GM23338 (cell line): ENCODE measurements around the gene KIAA1671. TPM values are rescaled to one million over a fixed set of nuclear protein-coding genes. Genes with fewer than 3 reads are reported as not detected.

Experiments
- ATAC-seq: fragments of 200-7000 bp; cut with Tn5 transposase; 3 replicates; pipeline ENCODE4 v1.9.1; 2020
- DNase-seq: peaks from one replicate; pipeline ENCODE4 v3.0.0-alpha.2; 2015; ENCODE audit warnings: low spot score
- H2AFZ ChIP-seq: fragments of 200-600 bp; sonication (generic); 2 replicates; pipeline ENCODE4 v1.8.0; 2016; ENCODE audit warnings: antibody characterized with exemption, mild to moderate bottlenecking, moderate library complexity
- H3F3A ChIP-seq: fragments of 200-600 bp; sonication (generic); replicated peaks from 2 replicates; pipeline ENCODE4 v1.8.0; 2017; ENCODE audit warnings: antibody characterized with exemption, mixed run types, low read depth
- H3K27ac ChIP-seq: fragments of 200-600 bp; sonication (generic); 2 replicates; pipeline ENCODE4 v1.6.1; 2016; ENCODE audit warnings: low read depth
- H3K27me3 ChIP-seq: fragments of 200-600 bp; sonication (generic); 2 replicates; pipeline ENCODE4 v1.8.0; 2016; ENCODE audit warnings: mild to moderate bottlenecking, mixed run types, moderate library complexity; ENCODE audit not compliant: insufficient read depth
- H3K36me3 ChIP-seq: fragments of 200-600 bp; sonication (generic); 2 replicates; pipeline ENCODE4 v1.8.0; 2016; ENCODE audit warnings: mild to moderate bottlenecking; ENCODE audit not compliant: insufficient read depth
- H3K4me1 ChIP-seq: fragments of 200-600 bp; sonication (generic); 2 replicates; pipeline ENCODE4 v1.8.0; 2016; ENCODE audit warnings: mild to moderate bottlenecking, moderate library complexity; ENCODE audit not compliant: insufficient read depth
- H3K4me2 ChIP-seq: fragments of 200-600 bp; sonication (generic); 2 replicates; pipeline ENCODE4 v1.7.1; 2017; ENCODE audit warnings: mixed run types
- H3K4me3 ChIP-seq: fragments of 200-600 bp; sonication (generic); 2 replicates; pipeline ENCODE4 v1.6.1; 2016; ENCODE audit warnings: mixed run types
- H3K79me2 ChIP-seq: fragments of 200-600 bp; sonication (generic); replicated peaks from 2 replicates; pipeline ENCODE4 v1.8.0; 2017; ENCODE audit warnings: mild to moderate bottlenecking; ENCODE audit not compliant: insufficient read depth
- H3K9me2 ChIP-seq: fragments of 200-600 bp; sonication (generic); 2 replicates; pipeline ENCODE4 v1.8.0; 2017; ENCODE audit not compliant: insufficient read depth
- H4K20me1 ChIP-seq: fragments of 200-600 bp; sonication (generic); replicated peaks from 2 replicates; pipeline ENCODE4 v1.8.0; 2017; ENCODE audit warnings: mild to moderate bottlenecking; ENCODE audit not compliant: insufficient read depth
- H3K27ac Mint-ChIP-seq: 2 replicates; pipeline ENCODE4 v1.8.0; 2020; ENCODE audit warnings: inconsistent platforms, mild to moderate bottlenecking, moderate library complexity, mixed read lengths
- H3K27me3 Mint-ChIP-seq: 3 replicates; pipeline ENCODE4 v1.8.0; 2022; ENCODE audit warnings: low read depth, mild to moderate bottlenecking, moderate library complexity, mixed read lengths, inconsistent platforms; ENCODE audit not compliant: insufficient read depth, poor library complexity
- H3K36me3 Mint-ChIP-seq: 3 replicates; pipeline ENCODE4 v1.8.0; 2021; ENCODE audit warnings: low read depth, mild to moderate bottlenecking, inconsistent platforms, moderate library complexity, mixed read lengths
- H3K4me1 Mint-ChIP-seq: 3 replicates; pipeline ENCODE4 v1.8.0; 2020; ENCODE audit warnings: mild to moderate bottlenecking, inconsistent platforms, mixed read lengths
- H3K4me3 Mint-ChIP-seq: 3 replicates; pipeline ENCODE4 v1.8.0; 2021; ENCODE audit warnings: moderate library complexity, mild to moderate bottlenecking, inconsistent platforms, mixed read lengths
- H3K9me3 Mint-ChIP-seq: 3 replicates; pipeline ENCODE4 v1.8.0; 2020; ENCODE audit warnings: moderate library complexity, mild to moderate bottlenecking, inconsistent platforms, mixed read lengths
- CREB1 ChIP-seq: fragments of 250-450 bp; sonication (Bioruptor Pico); IDR thresholded peaks from 2 replicates; pipeline ENCODE4 v1.5.0; 2020; ENCODE audit warnings: low read depth, mild to moderate bottlenecking, moderate library complexity
- EZH2 ChIP-seq: fragments of 200-600 bp; sonication (generic); IDR thresholded peaks from one replicate; pipeline ENCODE4 v1.8.0; 2017; ENCODE audit warnings: antibody characterized with exemption, mild to moderate bottlenecking, low read depth; ENCODE audit not compliant: unreplicated experiment
- JUNB ChIP-seq: IDR thresholded peaks from one replicate; pipeline ENCODE4 v1.6.1; 2016; ENCODE audit warnings: antibody characterized with exemption; ENCODE audit not compliant: unreplicated experiment
- NANOG ChIP-seq: IDR thresholded peaks from 2 replicates; pipeline ENCODE4 v1.6.1; 2016; ENCODE audit warnings: antibody characterized with exemption, borderline replicate concordance
- STAT1 ChIP-seq: IDR thresholded peaks from one replicate; pipeline ENCODE4 v1.6.1; 2016; ENCODE audit warnings: antibody characterized with exemption; ENCODE audit not compliant: unreplicated experiment
- ZNF114 ChIP-seq: fragments of 250-450 bp; sonication (Bioruptor Pico); IDR thresholded peaks from 2 replicates; pipeline ENCODE4 v1.5.0; 2020; ENCODE audit warnings: mild to moderate bottlenecking, moderate library complexity
- ZNF462 ChIP-seq: fragments of 250-450 bp; sonication (Bioruptor Pico); IDR thresholded peaks from 2 replicates; pipeline ENCODE4 v1.5.0; 2020; ENCODE audit warnings: mild to moderate bottlenecking, moderate library complexity
- polyA plus RNA-seq: library from polyadenylated mRNA; unstranded; fragments of >200 nt; fragmentation: Nextera tagmentation; extraction: Ambion mirVana; gene quantifications from 2 replicates; pipeline ENCODE4 v1.2.1, GENCODE V29; 2016
- total RNA-seq: library from RNA; depleted of rRNA; stranded (reverse); fragments of >200 nt; shearing (Covaris generic); gene quantifications from 2 replicates; pipeline ENCODE4 v1.2.3, GENCODE V29; 2014
- TF ChIP-seq, protein P1 (sequence below), 2 experiments: fragments of 200-600 bp in 1 of 2; sonication (generic) in 1 of 2; conservative IDR thresholded peaks; 2 replicates each; pipeline versions ENCODE4 v1.5.1 to v1.6.1; 2016 to 2017; ENCODE audit warnings: antibody characterized with exemption in 2 of 2, low read depth in 2 of 2, mild to moderate bottlenecking in 2 of 2, moderate library complexity in 1 of 2

The KIAA1671 gene
- total and polyA plus RNA-seq, 2 experiments from 2014 or later: 6.1 to 27.2 TPM

DNA sequence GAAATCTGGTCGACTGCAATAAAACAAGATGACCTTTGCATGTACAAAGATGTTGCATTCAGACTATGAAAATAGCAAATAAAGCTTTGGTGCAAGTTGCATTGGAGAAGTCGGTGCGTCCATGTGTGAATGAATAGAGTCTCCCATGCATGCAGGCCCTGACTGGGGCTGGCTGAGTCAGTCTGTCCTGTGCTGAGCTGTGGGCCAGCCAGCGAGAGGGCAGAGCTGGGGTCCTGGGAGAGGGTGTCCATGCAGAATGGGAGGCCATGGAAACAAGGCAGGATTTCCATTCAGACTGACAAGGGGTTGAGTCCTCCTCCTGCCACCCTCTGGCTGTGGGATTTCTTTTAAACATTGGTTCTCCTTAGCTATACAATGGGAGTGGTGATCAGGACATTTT, 244.8 kb downstream of the KIAA1671 start (continued):
- TF ChIP-seq ZNF462 (CRISPR knock-in tag) (no peak), STAT1 (no peak), CREB1 (no peak), ZNF114 (no peak), JUNB (no peak), EZH2 (no peak), NANOG (no peak)

DNA sequence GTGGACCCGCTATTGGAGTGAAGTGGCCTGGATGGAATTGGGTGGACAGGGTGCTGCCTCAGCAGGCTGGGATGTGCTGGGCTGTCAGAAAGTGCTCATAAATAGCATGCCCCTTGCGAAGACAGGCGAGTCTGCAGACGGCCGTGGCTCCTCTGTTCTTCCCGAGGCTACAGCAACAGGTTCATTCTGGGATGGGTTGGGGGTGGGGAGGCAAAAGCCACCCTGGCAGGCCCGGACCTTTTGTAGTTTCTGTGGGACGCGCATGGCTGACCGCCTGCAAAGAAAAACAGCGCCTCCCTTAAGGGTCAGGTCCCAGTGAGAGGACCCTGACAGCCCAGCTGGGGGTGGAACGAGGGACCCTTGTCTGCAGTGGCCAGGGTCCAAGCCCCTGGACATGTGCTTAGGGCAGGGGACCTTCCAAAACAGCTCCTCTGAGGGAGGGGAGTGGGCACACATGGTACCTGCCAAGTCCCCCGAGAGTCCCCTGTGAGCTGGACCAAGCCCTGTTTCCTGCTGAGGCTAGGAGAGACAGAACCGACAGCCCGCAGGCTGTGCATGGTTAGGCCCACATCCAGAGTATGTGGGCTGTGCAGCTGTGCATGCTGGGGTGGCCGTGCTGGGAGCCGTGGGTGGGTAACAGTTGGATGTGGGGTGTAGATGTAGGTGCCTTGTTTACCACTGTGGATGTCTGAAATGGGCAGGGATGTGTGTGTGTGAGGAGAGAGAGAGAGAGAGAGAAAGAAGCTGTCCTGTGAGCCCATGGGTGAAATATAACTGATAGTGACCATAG, 247.4 kb downstream of the KIAA1671 start, which contains the start of gene CRYBB3:
Gene CRYBB3 (plus strand): TSS at position 128 of the 790 bp plus-strand sequence. CDS start 1,539 bp downstream, outside the sequence.
- H3K36me3 Mint-ChIP-seq: no peaks in the 10 kb centered on the region; the same call in 2 of the 3 replicates
- no peak within 1 kb of the TSS for H3K4me2 ChIP-seq
- no peaks in the 10 kb centered on the region for H3K27me3 ChIP-seq
- H3K9me2 ChIP-seq: no peaks in the 10 kb centered on the region
- no peaks in the 10 kb centered on the region for H3K79me2 ChIP-seq
- DNase-seq (no peak), ATAC-seq (no peak)
- H3K9me3 Mint-ChIP-seq: no peaks in the 10 kb centered on the region
- no peaks in the 10 kb centered on the region for H3K4me1 ChIP-seq
- H3K4me1 Mint-ChIP-seq: 0 out of 3 replicates have a peak, but pooled peaks cover 3% of the 10 kb centered on the region
- no peaks in the 10 kb centered on the region for H4K20me1 ChIP-seq
- no peak within 1 kb of the TSS for H3K27ac ChIP-seq
- H3K4me3 ChIP-seq: no peak within 1 kb of the TSS
- H3K36me3 ChIP-seq: no peaks in the 10 kb centered on the region; the same call in 1 of the 2 replicates
- no peak within 1 kb of the TSS for H2AFZ ChIP-seq
- no peak within 1 kb of the TSS for H3K4me3 Mint-ChIP-seq
- H3F3A ChIP-seq: no peaks in the 10 kb centered on the region
- no peak within 1 kb of the TSS for H3K27ac Mint-ChIP-seq
- peaks cover 8% of the 10 kb centered on the region for H3K27me3 Mint-ChIP-seq
- no peak for TF ChIP-seq ZNF462 (CRISPR knock-in tag)
- TF ChIP-seq, protein P1, sequence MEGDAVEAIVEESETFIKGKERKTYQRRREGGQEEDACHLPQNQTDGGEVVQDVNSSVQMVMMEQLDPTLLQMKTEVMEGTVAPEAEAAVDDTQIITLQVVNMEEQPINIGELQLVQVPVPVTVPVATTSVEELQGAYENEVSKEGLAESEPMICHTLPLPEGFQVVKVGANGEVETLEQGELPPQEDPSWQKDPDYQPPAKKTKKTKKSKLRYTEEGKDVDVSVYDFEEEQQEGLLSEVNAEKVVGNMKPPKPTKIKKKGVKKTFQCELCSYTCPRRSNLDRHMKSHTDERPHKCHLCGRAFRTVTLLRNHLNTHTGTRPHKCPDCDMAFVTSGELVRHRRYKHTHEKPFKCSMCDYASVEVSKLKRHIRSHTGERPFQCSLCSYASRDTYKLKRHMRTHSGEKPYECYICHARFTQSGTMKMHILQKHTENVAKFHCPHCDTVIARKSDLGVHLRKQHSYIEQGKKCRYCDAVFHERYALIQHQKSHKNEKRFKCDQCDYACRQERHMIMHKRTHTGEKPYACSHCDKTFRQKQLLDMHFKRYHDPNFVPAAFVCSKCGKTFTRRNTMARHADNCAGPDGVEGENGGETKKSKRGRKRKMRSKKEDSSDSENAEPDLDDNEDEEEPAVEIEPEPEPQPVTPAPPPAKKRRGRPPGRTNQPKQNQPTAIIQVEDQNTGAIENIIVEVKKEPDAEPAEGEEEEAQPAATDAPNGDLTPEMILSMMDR (conservative IDR thresholded peaks at IDR 0.05; ENCODE audit: low read depth in 2 of 2): no peak
